LNCaP clone FGC (cell line): Measurements from ENCODE around the gene IGFL2.

Experiments
- DNase-seq: peaks from one replicate; pipeline ENCODE4 v3.0.0-alpha.2; 2011; ENCODE audit warnings: low read depth
- H3K4me3 ChIP-seq: 2 replicates; pipeline ENCODE4 v1.5.1; 2011; ENCODE audit warnings: mild to moderate bottlenecking, low read depth, low read length, control low read depth
- TF ChIP-seq, protein P1 (sequence below): IDR thresholded peaks from 2 replicates; pipeline ENCODE4 v1.5.1; 2012; ENCODE audit warnings: mild to moderate bottlenecking; ENCODE audit not compliant: control insufficient read depth, insufficient read depth; ENCODE audit errors: extremely low read depth

IGFL2 gene

DNA sequence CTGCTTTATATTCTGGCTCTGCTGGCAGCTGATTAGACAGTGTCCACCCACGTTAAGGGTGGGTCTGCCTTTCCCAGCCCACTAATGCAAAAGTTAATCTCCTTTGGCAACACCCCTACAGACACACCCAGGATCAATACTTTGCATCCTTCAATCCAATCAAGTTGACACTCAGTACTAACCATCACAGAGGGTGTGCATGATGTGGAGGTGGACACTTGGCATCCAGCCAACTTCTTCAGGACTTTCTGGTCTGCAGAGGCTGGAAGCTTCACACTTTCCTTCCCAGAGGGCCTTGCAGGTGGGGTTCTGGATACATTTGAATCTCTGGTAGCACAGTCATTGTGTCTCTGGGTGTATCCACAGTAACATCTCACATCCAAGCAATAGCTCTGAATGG, 62.6 kb downstream of the IGFL2 start:
- no peak overlapping the region for H3K4me3 ChIP-seq
- DNase-seq: no peak
- TF ChIP-seq, protein P1, sequence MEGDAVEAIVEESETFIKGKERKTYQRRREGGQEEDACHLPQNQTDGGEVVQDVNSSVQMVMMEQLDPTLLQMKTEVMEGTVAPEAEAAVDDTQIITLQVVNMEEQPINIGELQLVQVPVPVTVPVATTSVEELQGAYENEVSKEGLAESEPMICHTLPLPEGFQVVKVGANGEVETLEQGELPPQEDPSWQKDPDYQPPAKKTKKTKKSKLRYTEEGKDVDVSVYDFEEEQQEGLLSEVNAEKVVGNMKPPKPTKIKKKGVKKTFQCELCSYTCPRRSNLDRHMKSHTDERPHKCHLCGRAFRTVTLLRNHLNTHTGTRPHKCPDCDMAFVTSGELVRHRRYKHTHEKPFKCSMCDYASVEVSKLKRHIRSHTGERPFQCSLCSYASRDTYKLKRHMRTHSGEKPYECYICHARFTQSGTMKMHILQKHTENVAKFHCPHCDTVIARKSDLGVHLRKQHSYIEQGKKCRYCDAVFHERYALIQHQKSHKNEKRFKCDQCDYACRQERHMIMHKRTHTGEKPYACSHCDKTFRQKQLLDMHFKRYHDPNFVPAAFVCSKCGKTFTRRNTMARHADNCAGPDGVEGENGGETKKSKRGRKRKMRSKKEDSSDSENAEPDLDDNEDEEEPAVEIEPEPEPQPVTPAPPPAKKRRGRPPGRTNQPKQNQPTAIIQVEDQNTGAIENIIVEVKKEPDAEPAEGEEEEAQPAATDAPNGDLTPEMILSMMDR: no peak
